GM19328 (cell line): ENCODE measurements around the gene DUOX2.
"Not testable (repeated sequence)": the region's sequence is repeated elsewhere in the genome, so short reads cannot be mapped to it uniquely, and the experiment has no call there.

Experiments
- ATAC-seq: cut with Tn5 transposase; IDR thresholded peaks from one replicate; pipeline ENCODE4 v1.9.1; 2021; ENCODE audit warnings: mild to moderate bottlenecking, moderate library complexity; ENCODE audit not compliant: unreplicated experiment

The DUOX2 gene

GRCh38 chr15:45139770-45140169, 25.8 kb upstream of the DUOX2 start:
- no peak for ATAC-seq

GRCh38 chr15:45138814-45139765, 25.1 kb upstream of the DUOX2 start:
- ATAC-seq: no peak

GRCh38 chr15:45137703-45138102, 23.7 kb upstream of the DUOX2 start:
- ATAC-seq: no peak

- no peak for ATAC-seq
Observed at GRCh38 chr15:45136378-45136764, 22.4 kb upstream of the DUOX2 start.

- not testable (repeated sequence) for ATAC-seq
Observed at GRCh38 chr15:45135705-45136377, 21.9 kb upstream of the DUOX2 start.

GRCh38 chr15:45134682-45135604, 21.0 kb upstream of the DUOX2 start:
- ATAC-seq: no peak

GRCh38 chr15:45134046-45134445, 20.1 kb upstream of the DUOX2 start:
- ATAC-seq: no peak

- no peak for ATAC-seq
Observed at GRCh38 chr15:45133561-45133920, 19.6 kb upstream of the DUOX2 start.

GRCh38 chr15:45132844-45133560, 19.0 kb upstream of the DUOX2 start:
- no peak for ATAC-seq

GRCh38 chr15:45131510-45131909, 17.5 kb upstream of the DUOX2 start:
- no peak for ATAC-seq

GRCh38 chr15:45130291-45131000, 16.5 kb upstream of the DUOX2 start:
- no peak for ATAC-seq

- no peak for ATAC-seq
Observed at GRCh38 chr15:45129651-45130129, 15.7 kb upstream of the DUOX2 start, which contains the start of the genes DUOX1 and DUOXA1. Gene DUOX1 (plus strand): TSS chr15:45129994. CDS start chr15:45131967, 1,973 bp downstream. Gene DUOXA1 (minus strand): TSS chr15:45129879. CDS start chr15:45123014, 6,865 bp downstream.

GRCh38 chr15:45128971-45129639, 15.1 kb upstream of the DUOX2 start:
- ATAC-seq: no peak

GRCh38 chr15:45126535-45127158, 12.7 kb upstream of the DUOX2 start:
- no peak for ATAC-seq

- no peak for ATAC-seq
Observed at GRCh38 chr15:45123397-45123796, 9.4 kb upstream of the DUOX2 start.

- ATAC-seq: no peak
Observed at GRCh38 chr15:45122719-45123118, 8.7 kb upstream of the DUOX2 start.

- ATAC-seq: no peak
Observed at GRCh38 chr15:45121706-45122417, 7.9 kb upstream of the DUOX2 start.

GRCh38 chr15:45121020-45121419, 7.0 kb upstream of the DUOX2 start:
- ATAC-seq: no peak
